ENCODE data around the gene ACTR3C.
A peak's percentile ranks its signal among the peaks of the same experiment; 100 is the strongest.

Gene ACTR3C

DNA sequence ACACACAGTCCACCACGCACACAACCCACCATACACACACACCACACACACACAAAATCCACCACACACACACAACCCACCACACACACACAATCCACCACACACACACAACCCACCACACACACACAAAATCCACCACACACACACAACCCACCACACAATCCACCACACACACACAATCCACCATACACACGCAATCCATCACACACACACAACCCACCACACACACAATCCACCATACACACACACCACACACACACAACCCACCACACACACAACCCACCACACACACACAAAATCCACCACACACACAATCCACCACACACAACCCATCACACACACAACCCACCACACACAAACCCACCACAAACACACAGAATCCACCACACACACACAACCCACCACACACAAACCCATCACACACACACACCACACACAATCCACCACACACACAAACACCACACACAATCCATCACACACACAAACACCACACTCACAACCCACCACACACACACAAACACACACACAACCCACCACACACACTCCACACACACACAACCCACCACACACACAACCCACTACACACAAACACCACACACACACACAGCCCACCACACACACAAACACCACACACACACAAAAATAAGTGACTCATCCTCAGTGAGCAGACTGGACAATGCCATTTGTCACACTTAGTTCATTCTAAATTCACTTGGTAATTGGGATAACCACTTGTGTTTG is 36.4 kb upstream of the ACTR3C start:
- no peak for DNase-seq (ENCODE audit: low read depth in 1 of 2, low spot score in 1 of 2)

DNA sequence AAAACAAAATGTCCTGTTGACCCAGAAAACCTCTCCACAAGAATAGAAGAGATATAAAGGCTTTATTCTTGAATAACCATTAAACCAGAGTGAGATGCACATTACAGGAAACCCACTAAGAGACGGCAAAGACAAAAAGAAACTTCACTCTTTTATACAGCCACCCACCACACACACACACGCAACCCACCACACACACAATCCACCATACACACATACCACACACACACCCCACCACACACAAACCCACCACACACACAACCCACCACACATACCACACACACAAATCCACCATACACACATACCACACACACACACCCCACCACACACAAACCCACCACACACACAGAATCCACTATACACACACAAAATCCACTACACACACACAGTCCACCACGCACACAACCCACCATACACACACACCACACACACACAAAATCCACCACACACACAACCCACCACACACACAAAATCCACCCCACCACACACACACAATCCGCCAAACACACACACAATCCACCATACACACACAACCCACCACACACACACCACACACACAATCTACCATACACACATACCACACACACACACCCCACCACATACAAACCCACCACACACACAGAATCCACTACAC is 35.8 kb upstream of the ACTR3C start:
- DNase-seq (ENCODE audit: low read depth in 1 of 2, low spot score in 1 of 2), result no peak

DNA sequence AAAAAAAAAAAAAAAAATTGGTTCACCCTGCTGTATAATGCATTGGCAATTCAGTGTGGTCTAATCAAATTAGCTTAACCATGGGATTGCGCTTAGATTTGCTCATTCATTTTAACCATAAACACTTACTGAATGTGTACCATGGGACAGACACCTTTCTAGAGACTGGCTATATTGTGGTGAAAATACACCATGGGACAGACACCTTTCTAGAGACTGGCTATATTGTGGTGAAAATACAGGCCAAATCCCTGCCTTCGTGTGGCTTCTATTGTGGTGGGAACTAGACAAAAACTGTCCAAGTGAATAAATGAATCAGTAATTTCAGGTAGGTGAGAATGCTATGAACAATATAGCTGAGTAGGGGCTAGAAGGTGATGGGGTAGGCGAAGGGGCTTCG is 35.1 kb upstream of the ACTR3C start:
- DNase-seq (ENCODE audit: low read depth in 1 of 2, low spot score in 1 of 2), result no peak

DNA sequence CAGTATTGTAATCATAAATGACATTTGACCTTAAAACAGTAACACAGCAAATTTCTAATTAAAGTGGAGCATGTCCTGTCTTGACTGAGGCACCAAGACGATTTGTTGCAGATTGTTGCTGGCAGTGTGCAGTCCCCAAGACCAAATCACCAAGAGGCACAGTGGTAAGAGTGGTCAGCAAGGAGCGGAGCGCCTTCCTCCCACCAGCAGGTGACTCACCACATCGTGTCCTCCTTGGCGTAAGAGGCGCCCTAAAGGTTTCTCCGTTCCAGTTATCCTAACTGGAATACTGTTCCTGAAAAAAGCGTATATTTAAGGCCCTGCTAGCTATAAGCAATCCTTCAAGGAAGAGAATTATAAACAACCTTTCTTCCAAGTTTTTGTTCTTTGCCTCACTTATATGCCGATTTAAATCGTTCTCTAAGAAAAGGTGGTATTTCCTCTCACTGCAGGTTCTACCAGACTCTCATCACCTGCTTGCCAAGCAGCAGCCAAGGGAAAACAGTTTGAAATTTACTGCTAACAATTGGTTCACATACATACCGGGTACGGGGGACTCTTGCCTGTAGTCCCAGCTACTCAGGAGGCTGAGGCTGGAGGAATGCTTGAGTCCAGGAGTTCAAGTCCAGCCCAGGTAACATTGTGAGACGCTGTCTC is 34.6 kb upstream of the ACTR3C start:
- no peak for DNase-seq (ENCODE audit: low read depth in 1 of 2, low spot score in 1 of 2)

DNA sequence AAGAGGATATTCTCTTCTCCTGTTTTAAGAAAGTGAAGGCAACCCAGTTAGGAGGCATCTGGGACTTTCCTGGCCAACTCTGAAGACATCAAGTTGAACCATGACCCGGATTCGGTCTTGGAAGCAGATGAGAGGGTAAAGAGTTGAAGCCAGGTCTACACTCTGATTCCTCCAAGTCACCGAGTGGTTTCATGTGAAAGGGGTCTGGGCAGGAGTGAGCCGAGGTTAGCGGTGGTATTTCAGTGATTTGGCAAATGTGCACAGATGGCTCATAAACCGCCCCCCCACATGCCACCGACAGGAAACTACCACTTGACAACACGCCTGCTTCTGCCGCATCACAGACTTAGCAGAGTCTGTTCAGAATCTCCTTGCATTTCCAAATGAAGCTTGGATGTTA is 33.9 kb upstream of the ACTR3C start:
- DNase-seq (ENCODE audit: low read depth in 1 of 2, low spot score in 1 of 2), result peak in 1 of 2 donors; percentile 48

DNA sequence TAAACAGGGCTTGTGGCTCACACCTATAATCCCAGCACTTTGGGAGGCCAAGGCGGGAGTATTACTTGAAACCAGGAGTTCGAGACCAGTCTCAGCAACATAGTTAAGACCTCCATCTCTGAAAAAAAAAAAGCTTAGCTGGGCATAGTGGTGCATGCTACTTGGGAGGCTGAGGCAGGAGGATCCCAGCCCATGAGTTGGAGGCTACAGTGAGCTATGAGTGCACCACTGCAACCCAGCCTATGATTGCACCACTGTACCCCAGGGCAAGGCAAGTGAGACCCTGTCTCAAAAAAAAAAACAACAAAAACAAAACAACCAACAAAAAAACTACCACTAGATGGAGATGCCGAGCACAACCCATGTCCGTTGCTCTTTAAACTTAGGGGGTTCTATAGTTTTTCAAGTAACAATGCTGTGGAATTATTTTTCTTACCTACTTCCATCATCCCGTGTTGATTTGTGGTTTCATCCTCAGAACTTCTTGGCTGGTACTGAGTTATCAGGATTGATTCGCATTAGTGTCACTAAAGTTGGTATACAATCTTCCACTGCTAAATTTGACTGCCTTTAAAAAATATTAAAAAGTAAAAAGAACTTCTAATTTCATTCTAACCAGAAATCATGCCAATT is 33.0 kb upstream of the ACTR3C start:
- no peak for DNase-seq (ENCODE audit: low read depth in 1 of 2, low spot score in 1 of 2)

DNA sequence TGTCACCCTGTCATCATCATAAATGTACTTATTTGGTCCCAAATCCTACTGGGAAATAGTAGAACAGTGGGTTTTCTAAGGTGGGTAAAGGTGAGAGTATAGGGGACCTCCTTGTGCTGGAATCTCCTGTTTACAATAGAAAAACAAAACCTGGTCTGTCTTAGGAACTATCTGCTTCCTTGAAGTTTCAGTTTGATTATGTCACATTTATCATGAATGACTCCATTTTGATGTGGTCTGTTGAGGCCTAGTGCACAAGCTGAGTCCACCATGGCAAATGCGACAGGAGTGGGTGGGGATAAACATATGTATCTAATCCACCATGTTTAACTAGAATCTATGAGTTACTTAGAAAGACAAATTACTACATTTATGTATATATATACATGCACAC is 32.3 kb upstream of the ACTR3C start:
- DNase-seq (ENCODE audit: low read depth in 1 of 2, low spot score in 1 of 2), result no peak

DNA sequence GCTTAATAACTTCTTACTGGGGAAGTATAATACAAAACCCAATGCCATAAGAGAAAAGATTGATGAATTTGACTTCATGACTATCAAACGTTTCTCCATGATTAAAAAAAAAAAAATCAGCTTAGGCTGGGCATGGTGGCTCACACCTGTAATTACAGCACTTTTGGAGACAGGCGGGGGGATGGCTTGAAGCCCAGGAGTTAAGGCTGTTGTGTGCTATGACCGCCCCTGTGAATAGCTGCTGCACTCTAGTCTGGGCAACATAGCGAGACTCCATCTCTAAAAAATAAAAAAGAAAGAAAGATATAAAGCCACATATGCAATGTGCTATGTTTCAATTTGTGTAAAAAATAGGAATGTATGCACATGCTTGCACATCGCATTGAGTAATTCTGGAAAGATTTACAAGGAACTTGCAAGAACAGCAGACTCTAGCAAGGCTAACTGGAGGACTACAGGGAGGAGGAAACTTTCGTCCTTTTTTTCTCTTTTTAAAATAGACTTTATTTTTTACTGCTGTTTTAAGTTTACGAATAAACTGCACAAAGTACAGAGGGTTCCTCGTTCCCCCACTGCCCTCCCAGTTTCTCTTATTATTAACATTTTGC is 28.3 kb upstream of the ACTR3C start:
- DNase-seq (ENCODE audit: low read depth in 1 of 2, low spot score in 1 of 2), result no peak

DNA sequence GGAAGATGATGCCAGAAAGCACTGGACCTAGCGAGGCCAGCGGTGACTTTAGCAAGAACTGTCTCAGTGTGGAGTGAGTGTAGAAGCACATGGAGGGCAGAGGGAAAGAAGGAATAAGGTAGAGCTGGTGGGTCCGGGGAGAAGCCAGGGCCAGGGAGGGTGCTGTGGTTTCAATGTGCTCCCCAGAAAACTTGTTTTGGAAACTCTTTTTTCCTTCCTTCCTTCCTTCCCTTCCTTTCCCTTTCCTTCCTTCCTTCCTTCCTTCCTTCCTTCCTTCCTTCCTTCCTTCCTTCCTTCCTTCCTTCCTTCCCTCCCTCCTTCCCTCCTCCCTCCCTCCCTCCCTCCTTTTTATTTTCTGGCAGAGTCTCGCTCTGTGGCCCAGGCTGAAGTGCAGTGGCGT is 23.6 kb upstream of the ACTR3C start:
- no peak for DNase-seq (ENCODE audit: low read depth in 1 of 2, low spot score in 1 of 2)

DNA sequence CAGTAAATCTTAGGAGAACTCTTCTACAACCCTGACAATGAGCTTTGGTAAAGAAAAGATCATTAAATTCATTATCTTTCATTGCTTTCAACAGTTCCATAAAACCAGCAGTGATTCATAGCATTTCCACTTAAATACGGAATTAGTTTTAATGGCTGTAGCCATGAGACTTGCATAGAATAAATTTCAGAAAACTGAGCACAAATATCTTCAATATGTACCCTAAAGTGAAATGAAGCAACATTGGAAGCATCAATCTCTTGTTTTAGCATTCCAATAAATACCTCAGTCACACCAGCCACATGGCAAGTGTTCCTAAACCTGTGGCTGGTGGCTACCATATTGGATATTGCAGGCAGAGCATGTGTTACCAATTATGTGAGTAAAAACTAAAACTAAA is 21.7 kb upstream of the ACTR3C start:
- DNase-seq (ENCODE audit: low read depth in 1 of 2, low spot score in 1 of 2), result no peak

DNA sequence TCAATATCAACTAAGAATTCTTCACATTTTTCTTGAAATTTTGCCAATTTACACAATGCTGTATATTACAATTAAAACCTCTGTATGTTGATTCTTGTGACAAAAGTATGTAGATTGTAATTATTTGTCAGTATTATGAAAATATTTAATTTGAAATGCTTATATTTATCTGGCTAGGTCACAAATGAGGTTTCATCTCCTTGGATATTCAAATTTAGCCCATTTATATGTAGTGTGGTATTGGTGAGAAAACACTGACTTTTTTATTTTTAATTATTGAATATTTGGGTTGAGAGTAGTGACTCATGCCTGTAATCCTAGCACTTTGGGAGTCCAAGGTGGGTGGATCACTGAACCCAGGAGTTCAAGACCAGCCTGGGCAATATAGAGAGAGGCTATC is 21.0 kb upstream of the ACTR3C start:
- DNase-seq (ENCODE audit: low read depth in 1 of 2, low spot score in 1 of 2), result no peak

DNA sequence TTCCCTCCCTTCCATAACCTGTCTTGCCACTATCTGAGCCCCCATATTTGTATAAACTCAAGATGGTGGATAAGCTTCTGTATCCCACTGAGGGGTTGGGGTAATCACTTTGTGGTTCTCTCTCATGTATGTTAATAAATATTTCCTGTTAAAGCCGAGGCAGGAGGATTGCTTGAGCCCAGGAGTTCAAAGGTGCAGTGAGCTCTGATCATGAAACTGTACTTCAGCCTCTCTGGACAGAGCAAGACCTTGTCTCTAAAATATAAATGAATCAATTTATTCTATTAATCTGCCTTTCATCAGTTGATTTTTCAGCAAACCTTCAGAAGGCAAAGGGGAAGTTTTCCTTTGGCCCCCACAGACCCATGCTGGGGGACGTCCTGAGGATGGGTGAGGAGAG is 19.9 kb upstream of the ACTR3C start:
- no peak for DNase-seq (ENCODE audit: low read depth in 1 of 2, low spot score in 1 of 2)

DNA sequence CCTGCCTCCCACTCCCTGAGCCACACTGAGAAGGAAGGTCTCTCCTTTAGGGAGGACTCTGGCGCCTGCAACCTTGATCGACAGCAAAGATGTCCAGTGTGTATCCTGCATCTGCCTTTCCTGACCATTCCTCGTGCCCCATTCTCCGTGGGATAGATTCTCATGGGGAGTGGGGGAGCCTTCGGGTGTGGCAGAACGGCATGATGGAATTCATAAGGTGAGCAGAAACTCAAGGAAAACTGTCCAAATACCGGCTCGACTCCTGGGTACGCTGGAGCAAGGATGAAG is 18.7 kb upstream of the ACTR3C start:
- no peak for DNase-seq (ENCODE audit: low read depth in 1 of 2, low spot score in 1 of 2)

DNA sequence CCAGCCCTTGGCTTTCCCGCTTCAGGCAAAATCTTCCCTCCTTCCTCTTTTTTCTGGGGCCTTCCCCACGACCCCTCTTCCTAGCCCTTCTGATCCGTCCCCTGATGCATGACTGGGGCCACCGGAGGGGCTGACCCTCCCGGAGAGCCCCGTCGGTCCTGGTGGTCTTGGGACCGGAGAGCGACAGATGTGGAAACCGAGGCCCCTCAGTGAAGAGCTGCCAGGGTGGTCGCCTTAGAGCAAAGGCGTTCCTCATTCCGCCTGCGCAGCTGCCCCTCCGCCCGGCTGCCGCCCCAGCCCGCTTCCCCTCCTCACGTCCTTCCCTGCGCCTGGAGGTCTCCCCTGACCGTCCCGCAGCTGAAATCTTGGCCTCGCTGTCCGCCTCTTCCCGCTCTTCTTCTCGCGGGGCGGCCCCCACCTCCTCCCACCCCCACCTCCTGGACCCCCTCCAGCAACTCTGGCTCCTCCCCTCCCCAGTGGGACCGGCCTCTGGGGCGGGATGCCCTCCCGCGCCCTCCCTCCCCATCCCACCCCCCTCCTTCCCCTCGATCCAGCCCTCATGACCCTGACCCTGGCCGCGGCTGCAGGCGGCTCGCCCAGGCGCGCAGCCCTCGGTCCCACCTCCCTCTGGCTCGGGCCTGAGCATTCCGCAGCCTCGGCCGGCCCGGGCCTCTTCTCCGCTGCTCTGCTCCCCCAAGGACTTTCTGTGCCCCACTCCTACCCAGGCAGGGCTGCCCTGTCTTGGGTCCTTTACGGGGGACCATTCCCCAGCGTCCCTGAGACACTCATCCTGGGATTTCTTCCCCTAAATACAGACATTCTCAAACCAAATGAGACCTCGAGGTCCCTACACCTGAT is 18.1 kb upstream of the ACTR3C start, which contains the start of gene RARRES2:
Gene RARRES2 (minus strand): TSS at position 367 of the 858 bp plus-strand sequence. CDS start 1,020 bp downstream, outside the sequence.
- DNase-seq (ENCODE audit: low read depth in 1 of 2, low spot score in 1 of 2), result no peak

DNA sequence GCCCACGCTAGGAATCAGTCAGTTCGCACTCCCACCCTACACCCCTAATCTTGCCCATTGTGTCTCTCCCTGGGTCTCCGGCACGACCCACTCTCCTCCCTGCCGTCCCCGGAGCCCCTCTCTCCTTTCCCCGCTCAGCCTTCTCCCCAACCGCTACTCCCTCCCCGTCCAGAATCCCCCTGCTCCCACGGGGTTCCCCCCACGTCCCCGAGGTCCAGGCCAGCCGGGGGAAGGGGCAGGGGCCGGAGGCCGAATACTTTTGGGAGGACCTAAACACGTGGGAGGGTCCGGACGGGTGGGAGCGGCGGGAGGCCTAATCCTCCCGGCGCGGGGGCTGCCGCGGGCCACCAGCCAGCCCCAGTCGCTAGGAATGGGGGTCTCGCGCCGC is 17.5 kb upstream of the ACTR3C start:
- no peak for DNase-seq (ENCODE audit: low read depth in 1 of 2, low spot score in 1 of 2)

DNA sequence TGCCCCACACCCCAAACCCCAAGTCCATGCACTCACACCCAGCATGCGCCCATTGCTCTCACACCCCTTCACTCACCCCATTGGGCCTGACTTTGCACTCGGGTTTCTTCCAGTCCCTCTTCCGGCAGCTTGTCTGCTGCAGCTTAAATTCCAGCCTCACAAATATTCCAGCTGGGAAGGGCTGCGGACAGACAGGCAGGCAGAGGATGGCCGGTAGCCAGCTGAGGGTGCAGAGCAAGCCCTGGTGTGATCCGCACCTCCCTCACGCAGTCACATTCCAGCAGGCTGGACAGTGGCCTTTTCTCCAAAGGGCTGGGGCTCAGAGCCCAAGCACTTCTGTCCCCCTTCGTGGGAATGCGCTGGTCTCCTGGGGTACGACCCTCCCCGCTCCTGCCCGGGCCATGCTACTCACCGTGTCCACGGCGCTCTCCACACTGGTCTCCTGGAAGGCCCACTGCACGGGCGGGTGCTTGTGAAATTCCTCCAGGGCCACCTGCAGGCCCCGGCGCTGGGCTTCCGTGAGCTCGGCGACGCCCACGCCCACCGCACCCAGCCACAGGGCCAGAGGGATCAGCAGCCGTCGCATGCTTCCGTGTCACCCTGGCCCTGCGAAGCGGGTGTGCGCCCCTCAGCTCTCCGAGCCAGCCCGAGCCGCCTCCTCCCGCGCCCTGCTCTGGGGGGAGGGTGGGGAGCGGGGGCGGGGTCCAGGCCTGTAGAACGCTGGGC is 16.8 kb upstream of the ACTR3C start:
- DNase-seq (ENCODE audit: low read depth in 1 of 2, low spot score in 1 of 2), result no peak

DNA sequence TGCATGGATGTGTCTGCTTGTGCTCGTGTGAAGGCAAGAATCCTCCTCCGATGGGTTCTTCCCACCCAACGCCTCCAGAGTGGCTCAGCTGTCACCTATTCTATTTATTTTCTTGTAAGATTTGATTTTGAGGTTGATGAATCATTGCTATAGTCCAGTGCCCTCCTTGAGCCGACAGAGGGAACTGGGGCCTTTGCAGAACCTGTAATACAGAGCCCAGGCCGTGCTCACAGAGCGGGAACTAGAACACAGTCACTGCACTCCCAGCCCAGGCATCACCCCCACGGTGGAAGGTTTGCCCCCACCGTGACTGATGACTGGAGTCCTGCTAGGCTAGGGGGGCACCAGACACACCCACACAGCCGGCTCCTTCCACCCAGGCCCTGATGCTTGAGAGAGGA is 16.1 kb upstream of the ACTR3C start:
- DNase-seq (ENCODE audit: low read depth in 1 of 2, low spot score in 1 of 2), result no peak

DNA sequence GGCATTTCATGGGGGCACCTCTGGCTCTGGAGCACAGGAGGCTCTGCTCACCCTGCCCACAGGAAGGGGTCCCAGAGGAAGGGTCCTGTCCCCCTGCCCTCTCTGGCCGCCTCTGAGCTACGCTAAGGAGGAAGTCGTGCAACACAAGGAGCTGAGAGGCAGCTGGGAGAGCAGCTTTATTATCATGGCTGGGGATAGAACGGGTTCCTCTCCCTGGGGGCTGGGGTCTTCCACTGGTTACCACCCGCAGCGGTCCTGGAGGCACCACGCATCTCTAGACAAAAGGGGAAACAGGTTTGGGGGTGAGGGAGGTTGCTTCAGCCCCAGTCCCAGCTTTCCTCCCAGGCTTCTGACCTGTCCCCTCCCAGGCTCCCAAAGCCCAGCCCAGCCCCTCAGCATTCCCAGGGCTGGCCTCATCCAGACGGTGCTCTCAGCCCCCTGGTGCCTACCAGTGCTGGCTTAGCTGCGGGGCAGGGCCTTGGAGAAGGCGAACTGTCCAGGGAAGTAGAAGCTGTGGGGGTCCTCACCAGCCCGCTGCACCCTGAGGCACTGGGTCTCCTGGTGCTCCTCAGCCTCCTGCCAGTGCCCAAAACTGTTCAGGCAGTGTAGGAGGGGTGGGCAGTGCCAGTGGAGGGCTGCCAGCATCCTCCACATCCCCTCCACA is 15.0 kb upstream of the ACTR3C start:
- DNase-seq (ENCODE audit: low read depth in 1 of 2, low spot score in 1 of 2), result no peak

DNA sequence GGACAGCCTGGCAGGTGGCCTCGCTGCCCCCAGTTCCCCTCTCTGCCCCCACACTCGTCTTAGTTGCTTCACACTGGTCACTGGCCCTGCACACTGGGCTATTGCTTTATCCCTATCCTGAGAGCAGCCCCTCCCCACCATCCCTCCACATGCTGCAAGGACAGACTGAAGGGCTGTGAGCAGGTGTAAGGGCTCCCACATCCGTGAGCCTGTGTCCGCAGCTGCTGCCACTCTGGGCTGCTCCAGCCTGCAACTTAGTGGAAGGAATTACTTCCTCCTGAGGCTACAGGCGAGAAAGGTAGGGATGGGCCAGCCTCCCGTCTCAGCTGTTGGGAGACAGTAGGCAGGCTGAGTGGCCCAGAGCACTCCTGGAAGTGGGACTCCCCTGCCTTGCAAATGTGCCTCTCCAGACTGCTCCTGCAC is 14.3 kb upstream of the ACTR3C start:
- no peak for DNase-seq (ENCODE audit: low read depth in 1 of 2, low spot score in 1 of 2)

DNA sequence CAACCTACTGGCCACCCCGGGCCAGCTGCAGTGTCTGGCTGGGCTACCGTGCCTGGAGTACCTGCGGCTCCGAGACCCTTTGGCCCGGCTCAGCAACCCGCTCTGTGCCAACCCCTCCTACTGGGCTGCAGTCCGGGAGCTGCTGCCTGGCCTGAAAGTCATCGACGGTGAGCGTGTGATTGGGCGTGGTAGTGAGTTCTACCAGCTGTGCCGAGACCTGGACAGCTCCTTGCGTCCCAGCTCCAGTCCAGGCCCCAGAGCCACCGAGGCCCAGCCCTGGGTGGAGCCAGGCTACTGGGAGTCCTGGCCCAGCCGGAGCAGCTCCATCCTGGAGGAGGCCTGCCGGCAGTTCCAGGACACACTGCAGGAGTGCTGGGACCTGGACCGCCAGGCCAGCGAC is 13.8 kb upstream of the ACTR3C start:
- no peak for DNase-seq (ENCODE audit: low read depth in 1 of 2, low spot score in 1 of 2)

All from activated CD4-positive, alpha-beta T cell treated with anti-CD3 and anti-CD28 coated beads, Interleukin-2, amount 50 U/mL, for 24 hours (primary cell).